ENCODE measurements around the gene ZNF554. TPM values are rescaled to one million over a fixed set of nuclear protein-coding genes. Genes with fewer than 3 reads are reported as not detected.

Gene ZNF554
- total RNA-seq, 1 experiment from 2014 or later, result 5.9 TPM

DNA sequence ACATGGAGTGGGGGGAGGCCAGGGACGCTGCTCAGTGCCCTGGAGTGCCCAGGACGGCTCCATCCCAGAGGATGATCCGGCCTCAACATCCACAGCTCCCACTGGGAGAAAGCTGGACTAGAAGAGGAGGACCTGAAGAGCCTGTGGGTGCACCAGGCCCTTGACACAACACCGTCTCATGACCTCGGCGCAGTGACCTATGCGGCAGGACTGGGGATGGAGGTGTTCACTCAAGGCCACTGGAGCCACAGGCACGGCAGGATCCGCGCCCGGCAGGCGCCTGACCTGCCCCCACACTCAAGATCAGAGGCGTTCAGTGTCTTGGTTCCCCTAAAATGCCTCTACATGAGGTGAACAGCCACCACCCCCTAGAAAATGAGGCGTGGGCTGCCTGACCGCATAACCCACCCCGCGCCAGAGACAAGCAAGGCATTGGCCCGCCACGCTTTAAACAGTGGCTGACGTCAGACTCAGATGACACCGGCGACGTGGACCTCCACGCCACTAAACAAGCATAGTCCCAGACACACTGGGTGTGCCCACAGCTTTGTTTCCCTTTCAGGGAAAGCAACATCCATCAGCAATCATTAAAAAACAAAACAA is 44.6 kb upstream of the ZNF554 start:
- no peak overlapping the region for H2BK120ac ChIP-seq (ENCODE audit: low read depth, low read length, poor library complexity, severe bottlenecking)
- Mint-ChIP-seq H3K36me3 (ENCODE audit: insufficient read depth in 1 of 3, low read depth in 3 of 3) (peaks cover 5 to 21% (median 17%) of the 10 kb centered on the region in 3 experiments; a peak in 6 of 7 replicates), H3K27me3 (ENCODE audit: low read depth) (no peaks in the 10 kb centered on the region), H3K9me3 (no peaks in the 10 kb centered on the region), H3K4me1 (no peaks in the 10 kb centered on the region; a peak in 1 of 4 replicates), H3K27ac (peak overlapping the region; percentile 9 to 69 (median 38); a peak in 2 of 7 replicates), H3K4me3 (no peak overlapping the region)
- no peak overlapping the region for H4K8ac ChIP-seq (replicated peaks; ENCODE audit: insufficient read length, low read depth, low read length)
- DNase-seq, result no peak
- H2BK5ac ChIP-seq (ENCODE audit: insufficient read length, low read length), result no peak overlapping the region
- H2AFZ ChIP-seq (ENCODE audit: low read length), result no peak overlapping the region
- no peaks in the 10 kb centered on the region for H3K4me1 ChIP-seq (ENCODE audit: insufficient read depth, low read length)
- H4K91ac ChIP-seq (ENCODE audit: insufficient read length, low read depth, low read length), result no peak overlapping the region
- H2BK20ac ChIP-seq (ENCODE audit: low read depth, low read length, poor library complexity, severe bottlenecking), result no peak overlapping the region
- no peak overlapping the region for H3K18ac ChIP-seq (ENCODE audit: insufficient read length, low read depth, low read length)
- H4K20me1 ChIP-seq (ENCODE audit: control insufficient read depth, insufficient read depth, insufficient read length), result no peaks in the 10 kb centered on the region
- TF ChIP-seq, protein P1, sequence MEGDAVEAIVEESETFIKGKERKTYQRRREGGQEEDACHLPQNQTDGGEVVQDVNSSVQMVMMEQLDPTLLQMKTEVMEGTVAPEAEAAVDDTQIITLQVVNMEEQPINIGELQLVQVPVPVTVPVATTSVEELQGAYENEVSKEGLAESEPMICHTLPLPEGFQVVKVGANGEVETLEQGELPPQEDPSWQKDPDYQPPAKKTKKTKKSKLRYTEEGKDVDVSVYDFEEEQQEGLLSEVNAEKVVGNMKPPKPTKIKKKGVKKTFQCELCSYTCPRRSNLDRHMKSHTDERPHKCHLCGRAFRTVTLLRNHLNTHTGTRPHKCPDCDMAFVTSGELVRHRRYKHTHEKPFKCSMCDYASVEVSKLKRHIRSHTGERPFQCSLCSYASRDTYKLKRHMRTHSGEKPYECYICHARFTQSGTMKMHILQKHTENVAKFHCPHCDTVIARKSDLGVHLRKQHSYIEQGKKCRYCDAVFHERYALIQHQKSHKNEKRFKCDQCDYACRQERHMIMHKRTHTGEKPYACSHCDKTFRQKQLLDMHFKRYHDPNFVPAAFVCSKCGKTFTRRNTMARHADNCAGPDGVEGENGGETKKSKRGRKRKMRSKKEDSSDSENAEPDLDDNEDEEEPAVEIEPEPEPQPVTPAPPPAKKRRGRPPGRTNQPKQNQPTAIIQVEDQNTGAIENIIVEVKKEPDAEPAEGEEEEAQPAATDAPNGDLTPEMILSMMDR (conservative IDR thresholded peaks at IDR 0.05), result no peak
- H2BK15ac ChIP-seq (ENCODE audit: low read depth, low read length), result no peak overlapping the region
- no peak overlapping the region for H2AK5ac ChIP-seq (ENCODE audit: insufficient read length, low read length)
- H3K4me2 ChIP-seq (ENCODE audit: insufficient read depth, insufficient read length, low read length), result no peak overlapping the region
- H3K27ac ChIP-seq (ENCODE audit: insufficient read length, low read depth, low read length), result no peak overlapping the region
- H3K27me3 ChIP-seq (ENCODE audit: insufficient read depth, low read length), result no peaks in the 10 kb centered on the region
- H4K5ac ChIP-seq (ENCODE audit: insufficient read length, low read depth, low read length), result no peak overlapping the region
- H3K9me3 ChIP-seq (ENCODE audit: control insufficient read depth, low read depth, low read length), result no peaks in the 10 kb centered on the region
- no peak overlapping the region for H3K14ac ChIP-seq (ENCODE audit: insufficient read depth, low read length)
- H3K9ac ChIP-seq (ENCODE audit: extremely low read depth, insufficient read length, low read length), result no peak overlapping the region
- H3K4ac ChIP-seq (ENCODE audit: low read depth, low read length), result no peak overlapping the region
- no CpG with 5 or more reads among the region's 24 CpGs for WGBS (ENCODE audit: extremely low coverage, insufficient read length, low lambda C conversion rate)
- no peak overlapping the region for H2BK12ac ChIP-seq (ENCODE audit: insufficient read length, low read depth, low read length)
- peaks cover 76% of the 10 kb centered on the region for H3K79me2 ChIP-seq (ENCODE audit: insufficient read depth, low read length)
- H3K56ac ChIP-seq (ENCODE audit: insufficient read length, low read depth, low read length), result no peak overlapping the region
- no peaks in the 10 kb centered on the region for H3K23me2 ChIP-seq (ENCODE audit: insufficient read length, low read depth, low read length, poor library complexity, severe bottlenecking)
- no peak overlapping the region for H3K23ac ChIP-seq (ENCODE audit: insufficient read length, low read depth, low read length)
- no peak overlapping the region for H3T11ph ChIP-seq (ENCODE audit: low read length)
- H3K79me1 ChIP-seq (ENCODE audit: insufficient read depth, low read depth, low read length, poor library complexity, severe bottlenecking), result peaks cover 13% of the 10 kb centered on the region
